Kidney tubule cell (primary cell): Measurements from ENCODE around the gene FAM89A.
A peak's percentile ranks its signal among the peaks of the same experiment; 100 is the strongest.
"Not testable (repeated sequence)": the region's sequence is repeated elsewhere in the genome, so short reads cannot be mapped to it uniquely, and the experiment has no call there.

Experiments used
- DNase-seq: peaks from one replicate; pipeline ENCODE4 v3.0.0-alpha.2; 2018; ENCODE audit warnings: low spot score

The FAM89A gene

DNA sequence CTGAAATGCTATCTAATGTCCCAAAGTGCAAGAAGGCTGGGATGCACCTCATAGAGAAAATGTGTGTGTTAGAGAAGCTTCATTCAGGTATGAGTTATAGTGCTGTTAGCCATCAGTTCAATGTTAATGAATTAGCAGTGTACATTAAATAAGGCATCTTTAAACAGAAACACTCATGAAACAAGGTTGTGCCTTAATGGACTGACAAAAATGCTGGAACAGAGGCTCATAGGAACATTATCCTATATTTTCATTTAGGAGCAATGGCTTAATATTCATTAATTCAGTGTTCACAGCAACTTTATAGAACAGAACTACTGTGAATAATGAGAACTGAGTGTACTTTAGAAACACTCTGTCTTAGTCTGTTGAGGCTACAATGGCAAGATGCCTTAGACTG is 15.2 kb upstream of the FAM89A start:
- no peak for DNase-seq

- peak; percentile 60 for DNase-seq
These were observed 13.6 kb upstream of the FAM89A start for GRCh38 chr1:231053493-231054162.

DNA sequence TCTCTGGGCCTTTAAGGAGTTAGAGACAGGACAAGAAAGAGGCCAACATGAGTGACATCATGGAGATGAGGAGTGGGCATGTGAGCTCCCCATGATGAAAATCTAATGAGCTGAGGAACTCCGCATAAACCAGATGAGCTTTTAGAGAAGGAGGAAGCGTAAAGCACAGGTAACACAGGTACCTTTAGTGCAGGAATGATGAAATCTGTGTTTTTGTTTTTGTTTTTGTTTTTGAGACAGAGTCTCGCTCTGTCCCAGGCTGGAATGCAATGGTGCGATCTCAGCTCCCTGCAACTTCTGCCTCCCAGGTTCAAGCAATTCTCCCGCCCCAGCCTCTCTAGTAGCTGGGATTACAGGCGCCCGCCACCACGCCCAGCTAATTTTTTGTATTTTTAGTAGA is 12.7 kb upstream of the FAM89A start:
- no peak for DNase-seq

DNA sequence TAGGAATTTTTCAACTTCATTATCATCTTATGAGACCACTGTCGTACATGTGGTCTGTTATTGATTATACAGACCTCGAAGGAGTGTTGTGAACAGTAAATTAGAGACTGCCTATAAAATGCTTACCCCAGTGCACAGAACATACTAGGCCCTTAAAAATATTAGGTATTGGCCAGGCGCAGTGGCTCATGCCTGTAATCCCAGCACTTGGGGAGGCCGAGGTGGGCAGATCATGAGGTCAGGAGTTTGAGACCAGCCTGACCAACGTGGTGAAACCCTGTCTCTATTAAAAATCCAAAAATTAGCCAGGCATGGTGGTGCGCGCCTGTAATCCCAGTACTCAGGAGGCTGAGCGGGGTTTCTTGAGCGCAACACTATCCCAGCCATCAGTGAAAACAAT is 10.9 kb upstream of the FAM89A start:
- not testable (repeated sequence) for DNase-seq

DNA sequence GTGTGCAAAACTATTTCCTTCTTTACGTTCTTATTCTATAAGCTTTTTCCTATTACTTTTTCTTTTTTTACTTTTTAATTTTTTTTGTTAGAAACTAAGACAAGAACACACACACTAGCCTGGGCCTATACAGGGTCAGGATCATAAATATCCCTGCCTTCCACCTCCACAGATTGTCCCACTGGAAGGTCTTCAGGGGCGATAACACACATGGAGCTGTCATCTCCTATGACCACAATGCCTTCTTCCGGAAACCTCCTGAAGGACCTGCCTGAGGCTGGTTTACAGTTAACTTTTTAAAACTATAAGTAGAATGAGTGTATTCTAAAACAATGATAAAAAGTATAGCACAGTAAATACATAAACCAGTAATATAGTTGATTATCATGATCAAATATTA is 10.3 kb upstream of the FAM89A start:
- no peak for DNase-seq

DNA sequence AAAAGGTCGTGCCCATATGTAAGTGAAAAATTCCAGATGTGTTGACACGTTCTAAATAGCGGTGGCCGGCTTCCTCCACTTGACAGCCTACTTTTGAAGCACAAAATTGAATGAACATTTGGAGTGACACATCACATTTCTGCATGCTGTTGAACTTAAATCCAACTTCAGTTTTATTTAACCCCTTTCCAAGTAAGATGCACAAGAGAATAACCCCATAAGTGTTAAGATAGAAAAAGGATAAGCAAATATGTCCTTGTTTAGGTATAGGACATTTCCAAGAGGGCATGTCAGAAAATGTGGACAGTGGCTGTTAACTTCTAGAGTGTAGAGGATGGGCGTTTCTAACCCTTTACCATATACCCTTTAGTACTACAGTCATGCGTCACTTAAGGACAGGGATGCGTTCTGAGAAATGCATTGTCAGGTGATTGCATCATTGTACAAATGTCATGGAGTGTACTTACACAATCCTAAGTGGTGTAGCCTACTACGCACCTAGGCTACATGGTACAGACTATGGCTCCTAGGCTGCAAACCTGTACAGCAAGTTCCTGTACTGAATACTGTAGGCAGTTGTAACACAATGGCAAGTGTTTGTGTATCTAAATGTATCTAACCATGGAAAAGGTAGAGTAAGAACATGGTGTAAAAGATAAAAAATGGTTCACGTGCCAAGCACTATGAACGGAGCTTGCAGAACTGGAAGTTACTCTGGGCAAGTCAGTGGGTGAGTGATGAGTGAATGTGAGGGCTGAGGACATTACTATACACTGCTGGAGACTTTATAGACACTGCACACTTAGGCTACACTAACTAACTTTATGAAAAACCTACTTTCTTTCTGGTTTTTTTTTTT is 9.3 kb upstream of the FAM89A start:
- no peak for DNase-seq

DNA sequence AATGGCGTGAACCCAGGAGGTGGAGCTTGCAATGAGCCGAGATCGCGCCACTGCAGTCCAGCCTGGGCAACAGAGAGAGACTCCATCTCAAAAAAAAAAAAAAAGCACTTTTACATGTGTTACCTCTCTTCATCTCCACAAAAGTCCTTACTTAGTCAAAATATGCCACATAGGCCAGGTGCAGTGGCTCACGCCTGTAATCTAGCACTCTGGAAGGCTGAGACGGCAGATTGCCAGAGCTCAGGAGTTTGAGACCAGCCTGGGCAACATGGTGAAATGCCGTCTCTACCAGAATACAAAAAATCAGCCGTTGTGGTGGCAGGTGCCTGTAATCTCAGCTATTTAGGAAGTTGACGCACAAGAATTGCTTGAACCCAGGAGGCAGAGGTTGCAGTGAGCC is 8.4 kb upstream of the FAM89A start:
- DNase-seq: not testable (repeated sequence)

DNA sequence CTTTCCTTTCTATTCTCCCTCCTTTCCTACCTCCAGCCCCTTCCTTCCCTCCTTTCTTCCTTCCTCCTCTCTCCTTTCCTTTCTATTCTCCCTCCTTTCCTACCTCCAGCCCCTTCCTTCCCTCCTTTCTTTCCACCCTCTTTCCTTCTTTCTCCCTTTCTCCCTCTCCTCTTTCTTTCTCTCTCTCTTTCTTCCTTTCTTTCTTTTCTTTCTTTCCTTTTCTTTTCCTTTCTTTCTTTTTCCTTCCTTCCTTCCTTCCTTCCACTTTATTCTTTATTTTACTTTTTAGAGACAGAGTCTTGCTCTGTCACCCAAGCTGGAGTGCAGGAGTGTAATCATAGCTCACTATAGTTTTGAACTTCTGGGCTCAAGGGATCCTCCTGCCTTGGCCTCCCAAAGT is 7.5 kb upstream of the FAM89A start:
- DNase-seq: not testable (repeated sequence)

GRCh38 chr1:231046730-231047395 is 6.8 kb upstream of the FAM89A start:
- no peak for DNase-seq

DNA sequence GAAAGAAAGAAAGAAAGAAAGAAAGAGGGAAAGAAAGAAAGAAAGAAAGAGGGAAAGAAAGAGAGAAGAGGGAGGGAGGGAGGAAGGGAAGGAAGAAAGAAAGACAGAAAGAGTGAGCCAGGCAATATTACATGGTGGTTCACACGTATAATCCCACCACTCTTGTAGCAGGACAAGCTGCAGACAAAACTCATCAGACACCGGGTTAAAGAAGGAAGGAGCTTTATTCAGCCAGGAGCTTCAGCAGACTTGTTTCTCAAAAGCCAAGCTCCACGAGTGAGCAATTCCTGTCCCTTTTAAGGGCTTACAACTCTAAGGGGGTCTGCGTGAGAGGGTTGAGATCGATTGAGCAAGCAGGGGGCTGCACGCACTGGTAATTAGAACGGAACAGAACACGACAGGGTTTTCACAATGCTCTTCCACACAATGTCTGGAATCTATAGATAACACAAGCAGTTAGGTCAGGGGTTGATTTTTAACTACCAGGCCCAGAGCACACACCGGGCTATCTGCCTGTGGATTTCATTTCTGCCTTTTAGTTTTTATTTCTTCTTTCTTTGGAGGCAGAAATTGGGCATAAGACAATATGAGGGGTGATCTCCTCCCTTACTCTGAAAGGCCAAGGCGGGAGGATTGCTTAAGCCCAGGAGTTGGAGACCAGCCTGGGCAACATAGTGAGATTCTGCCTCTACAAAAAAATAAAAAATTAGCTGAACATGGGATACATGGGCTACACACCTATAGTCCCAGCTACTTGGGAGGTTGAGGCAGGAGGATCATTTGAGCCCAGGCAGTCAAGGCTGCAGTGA is 6.1 kb upstream of the FAM89A start:
- DNase-seq: not testable (repeated sequence)

GRCh38 chr1:231045286-231045685 is 5.2 kb upstream of the FAM89A start:
- peak; percentile 30 for DNase-seq

DNA sequence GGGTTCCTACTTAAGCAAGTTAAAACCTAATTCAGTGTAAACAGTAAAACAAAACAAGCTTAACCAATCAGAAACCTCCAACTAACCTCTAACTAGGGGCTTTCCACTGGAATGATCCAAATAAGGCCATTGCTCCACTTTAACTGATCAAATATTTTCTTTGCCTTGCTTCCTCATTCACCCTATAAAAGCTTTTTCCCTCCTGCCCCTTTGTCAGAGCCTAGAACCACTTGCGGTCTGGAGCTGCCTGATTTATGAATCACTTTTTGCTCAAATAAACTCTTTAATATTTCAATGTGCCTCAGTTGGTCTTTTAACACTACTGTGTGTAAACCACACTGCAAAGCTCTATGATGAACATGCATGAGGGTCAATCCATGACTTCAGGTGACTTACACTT is 4.5 kb upstream of the FAM89A start:
- DNase-seq: no peak

DNA sequence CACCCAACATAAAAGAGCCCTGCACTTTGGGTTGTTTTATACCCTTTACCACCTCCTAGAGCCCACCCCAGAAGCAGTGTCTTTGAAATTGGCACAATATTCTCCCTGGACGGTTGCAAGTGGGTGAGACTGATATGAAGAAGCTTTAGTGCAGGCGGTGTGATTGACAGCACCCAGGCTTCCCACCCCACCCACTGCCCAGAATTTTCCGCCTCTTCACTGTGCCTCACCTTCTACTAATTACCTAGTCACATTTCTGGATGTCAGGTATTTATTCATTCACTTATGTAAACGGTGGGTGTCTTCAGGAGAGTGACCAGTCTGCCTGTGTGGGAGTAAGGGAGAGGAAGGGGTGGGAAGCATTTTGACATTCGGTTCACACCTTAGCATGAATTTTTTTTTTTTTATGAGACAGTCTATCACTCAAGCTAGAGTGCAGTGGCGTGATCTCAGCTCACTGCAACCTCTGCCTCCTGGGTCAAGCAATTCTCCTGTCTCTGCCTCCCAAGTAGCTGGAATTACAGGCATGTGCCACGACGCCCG is 1.7 kb upstream of the FAM89A start:
- DNase-seq: no peak

GRCh38 chr1:231040800-231041718 is 1.0 kb upstream of the FAM89A start:
- DNase-seq: no peak

- DNase-seq: peak; percentile 26
These were observed 664 bp downstream of the FAM89A start for GRCh38 chr1:231039161-231040018.

- no peak for DNase-seq
These were observed 2.2 kb downstream of the FAM89A start for GRCh38 chr1:231037585-231038517.

DNA sequence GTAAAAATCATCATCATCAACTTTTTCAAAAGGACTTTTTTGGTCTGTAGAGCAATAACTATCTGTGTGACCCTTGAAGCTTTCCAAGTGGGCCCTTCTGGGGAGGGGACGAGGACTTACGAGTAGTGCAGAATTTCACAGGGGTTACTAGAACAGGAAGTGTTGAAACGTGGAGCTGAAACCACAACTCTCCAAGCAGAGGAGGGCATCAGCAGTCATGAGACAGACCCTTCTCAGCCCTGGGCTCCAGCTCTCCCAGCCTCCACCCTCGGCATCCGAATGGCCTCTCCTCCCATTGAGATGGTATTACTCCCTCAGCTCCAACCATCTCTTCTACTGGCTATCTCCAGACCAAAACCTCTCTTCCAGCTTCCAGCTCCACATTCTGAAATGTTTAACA is 3.6 kb downstream of the FAM89A start:
- no peak for DNase-seq

DNA sequence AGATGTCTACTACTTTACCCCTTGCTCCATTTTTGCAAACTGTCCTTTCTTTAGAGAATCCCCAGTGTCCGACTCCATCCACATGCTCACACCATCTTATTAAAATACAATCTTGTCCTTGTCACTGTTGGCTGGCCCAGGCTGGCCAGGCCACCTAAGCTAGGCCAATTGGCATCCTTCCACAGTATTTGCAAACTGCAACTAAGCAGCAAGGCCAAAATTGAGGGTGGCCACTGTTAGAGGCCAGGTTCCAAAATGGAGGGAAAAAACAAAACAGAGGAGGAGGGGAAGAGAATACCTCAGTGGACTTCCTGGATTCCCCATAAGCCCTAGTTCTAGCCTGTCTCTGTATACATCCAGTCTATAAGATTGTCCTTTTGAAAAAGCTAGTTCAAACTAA is 4.3 kb downstream of the FAM89A start:
- DNase-seq: no peak

DNA sequence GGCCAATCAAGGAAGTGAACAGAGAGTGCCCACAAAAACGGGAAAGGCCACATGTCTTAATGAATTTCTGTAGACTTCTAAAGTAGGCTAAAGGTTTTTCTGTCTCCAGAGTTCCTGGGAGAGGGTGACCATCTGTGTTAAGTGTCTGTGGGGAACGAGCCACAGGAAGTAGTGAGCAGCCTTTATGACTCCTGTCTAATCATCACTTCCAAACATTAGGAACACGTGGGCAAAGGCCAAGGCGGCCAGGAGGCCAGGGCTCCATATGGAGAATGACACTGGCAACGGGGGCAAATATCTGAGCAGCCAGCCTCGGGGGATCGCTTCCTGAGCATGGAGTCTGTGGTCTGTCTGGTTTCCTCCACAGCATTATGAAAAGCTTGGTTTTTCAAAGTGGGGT is 7.1 kb downstream of the FAM89A start:
- no peak for DNase-seq
